WTC11 (cell line): ENCODE measurements around the gene JKAMP. TPM values are rescaled to one million over a fixed set of nuclear protein-coding genes. Genes with fewer than 3 reads are reported as not detected.

Experiments
- ATAC-seq: fragments of 200-7000 bp; cut with Tn5 transposase; 2 replicates; pipeline ENCODE4 v1.10.0; 2021; ENCODE audit warnings: mild to moderate bottlenecking, moderate library complexity
- CTCF ChIA-PET: fragments of 300-600 bp; sonication (Branson Sonifier 250); formaldehyde crosslinking; loops from one replicate; lab custom pipeline; 2021; ENCODE audit warnings: antibody characterized with exemption; lab: Charles Lee
- POLR2A ChIA-PET: fragments of 350-600 bp; sonication (Branson Sonifier 250); formaldehyde crosslinking; loops from one replicate; lab custom pipeline; 2021; ENCODE audit warnings: antibody characterized with exemption; lab: Charles Lee
- DNase-seq: peaks from one replicate; pipeline ENCODE4 v3.0.0; 2021; ENCODE audit warnings: low spot score
- H3K27ac Mint-ChIP-seq: 2 replicates; pipeline ENCODE4 v1.8.0; 2021; ENCODE audit warnings: mixed read lengths
- H3K27me3 Mint-ChIP-seq: 2 replicates; pipeline ENCODE4 v1.8.0; 2021; ENCODE audit warnings: low read depth, mild to moderate bottlenecking, moderate library complexity, mixed read lengths
- H3K36me3 Mint-ChIP-seq: 2 replicates; pipeline ENCODE4 v1.8.0; 2021; ENCODE audit warnings: mixed read lengths
- H3K4me1 Mint-ChIP-seq: 2 replicates; pipeline ENCODE4 v1.8.0; 2022; ENCODE audit warnings: mixed read lengths
- H3K4me3 Mint-ChIP-seq: 2 replicates; pipeline ENCODE4 v1.8.0; 2021; ENCODE audit warnings: mild to moderate bottlenecking, moderate library complexity, mixed read lengths
- H3K9me3 Mint-ChIP-seq: 2 replicates; pipeline ENCODE4 v1.8.0; 2021; ENCODE audit warnings: mixed read lengths
- AR ChIP-seq: fragments of 250-450 bp; sonication (Bioruptor Pico); IDR thresholded peaks from 2 replicates; pipeline ENCODE4 v1.9.0; 2021; ENCODE audit warnings: mild to moderate bottlenecking
- ATF1 ChIP-seq: sonication (generic); formaldehyde crosslinking; IDR thresholded peaks from 2 replicates; pipeline ENCODE4 v1.8.1; 2023; ENCODE audit warnings: mild to moderate bottlenecking, moderate library complexity, missing genetic modification reagents
- CTCF ChIP-seq: fragments of 200-600 bp; IDR thresholded peaks from 2 replicates; pipeline ENCODE4 v1.8.0; 2022; ENCODE audit warnings: antibody characterized with exemption
- EMX1 ChIP-seq: fragments of 250-450 bp; sonication (Bioruptor Pico); IDR thresholded peaks from 2 replicates; pipeline ENCODE4 v1.8.0; 2021; ENCODE audit warnings: mild to moderate bottlenecking
- ESRRA ChIP-seq: sonication (generic); formaldehyde crosslinking; IDR thresholded peaks from 2 replicates; pipeline ENCODE4 v1.8.1; 2022; ENCODE audit warnings: mild to moderate bottlenecking, missing genetic modification reagents, borderline replicate concordance
- ETV6 ChIP-seq: sonication (generic); formaldehyde crosslinking; IDR thresholded peaks from 2 replicates; pipeline ENCODE4 v1.8.1; 2022; ENCODE audit warnings: mild to moderate bottlenecking, missing genetic modification reagents
- FOXP1 ChIP-seq: sonication (generic); formaldehyde crosslinking; IDR thresholded peaks from 2 replicates; pipeline ENCODE4 v1.8.0; 2022; ENCODE audit warnings: missing genetic modification reagents, mild to moderate bottlenecking, moderate library complexity, borderline replicate concordance
- HMGA2 ChIP-seq: fragments of 250-450 bp; sonication (Bioruptor Pico); IDR thresholded peaks from 2 replicates; pipeline ENCODE4 v1.4.0; 2021; ENCODE audit warnings: mild to moderate bottlenecking, moderate library complexity
- JAZF1 ChIP-seq: fragments of 250-450 bp; sonication (Bioruptor Pico); IDR thresholded peaks from 2 replicates; pipeline ENCODE4 v1.9.0; 2021; ENCODE audit warnings: moderate library complexity, mild to moderate bottlenecking, inconsistent platforms
- MXD4 ChIP-seq: fragments of 250-450 bp; sonication (Bioruptor Pico); IDR thresholded peaks from 2 replicates; pipeline ENCODE4 v1.8.0; 2021; ENCODE audit warnings: mild to moderate bottlenecking, moderate library complexity, borderline replicate concordance
- NFE2L1 ChIP-seq: sonication (generic); formaldehyde crosslinking; IDR thresholded peaks from 2 replicates; pipeline ENCODE4 v1.8.1; 2023; ENCODE audit warnings: missing genetic modification reagents
- NFYB ChIP-seq: sonication (generic); formaldehyde crosslinking; conservative IDR thresholded peaks from 2 replicates; pipeline ENCODE4 v1.8.0; 2022; ENCODE audit warnings: low read depth, missing genetic modification reagents
- PRRX2 ChIP-seq: fragments of 250-450 bp; sonication (Bioruptor Pico); IDR thresholded peaks from 2 replicates; pipeline ENCODE4 v1.8.0; 2021; ENCODE audit warnings: mild to moderate bottlenecking
- RORB ChIP-seq: fragments of 250-450 bp; sonication (Bioruptor Pico); IDR thresholded peaks from 2 replicates; pipeline ENCODE4 v1.9.0; 2021; ENCODE audit warnings: mild to moderate bottlenecking
- SMAD3 ChIP-seq: sonication (generic); formaldehyde crosslinking; IDR thresholded peaks from 2 replicates; pipeline ENCODE4 v1.8.0; 2022; ENCODE audit warnings: missing genetic modification reagents, mild to moderate bottlenecking, borderline replicate concordance
- SMAD4 ChIP-seq: sonication (generic); formaldehyde crosslinking; IDR thresholded peaks from 2 replicates; pipeline ENCODE4 v1.8.0; 2022; ENCODE audit warnings: mild to moderate bottlenecking, missing genetic modification reagents
- STAT6 ChIP-seq: sonication (generic); formaldehyde crosslinking; conservative IDR thresholded peaks from 2 replicates; pipeline ENCODE4 v1.8.1; 2023; ENCODE audit warnings: mild to moderate bottlenecking, low read depth, missing genetic modification reagents, moderate library complexity
- TP53 ChIP-seq: sonication (generic); formaldehyde crosslinking; IDR thresholded peaks from 2 replicates; pipeline ENCODE4 v1.8.1; 2023; ENCODE audit warnings: mild to moderate bottlenecking, missing genetic modification reagents
- USF2 ChIP-seq: sonication (generic); formaldehyde crosslinking; IDR thresholded peaks from 2 replicates; pipeline ENCODE4 v1.8.1; 2023; ENCODE audit warnings: mild to moderate bottlenecking, missing genetic modification reagents, moderate library complexity
- ZBTB43 ChIP-seq: sonication (generic); formaldehyde crosslinking; IDR thresholded peaks from 2 replicates; pipeline ENCODE4 v1.8.1; 2023; ENCODE audit warnings: mild to moderate bottlenecking, missing genetic modification reagents
- ZNF281 ChIP-seq: sonication (generic); formaldehyde crosslinking; IDR thresholded peaks from 2 replicates; pipeline ENCODE4 v1.8.0; 2023; ENCODE audit warnings: mild to moderate bottlenecking, missing genetic modification reagents
- total RNA-seq: library from RNA; stranded (reverse); gene quantifications from 3 replicates; pipeline ENCODE4 v1.2.3, GENCODE V29; 2021

JKAMP gene
- total RNA-seq, 1 experiment from 2014 or later = 33.2 TPM

- ChIA-PET POLR2A (interaction anchor here (0.6 to 1.7 kb wide), 5 partner anchors 15 to 764 kb away, joined by 3 to 13 read pairs (median 7); partner anchors contain the start of genes DAAM1, GPR135 and PPM1A), CTCF (interaction anchor here (0.6 to 3.4 kb wide), 15 partner anchors 12 to 360 kb away, joined by 3 to 36 read pairs (median 3); partner anchors contain the start of genes CCDC175, DAAM1 and GPR135)
- Mint-ChIP-seq H3K4me1 (peaks cover 19% of the 10 kb centered on the region), H3K27me3 (no peaks in the 10 kb centered on the region), H3K36me3 (peaks cover 22% of the 10 kb centered on the region), H3K4me3 (peak overlapping the region; percentile 83), H3K27ac (peak overlapping the region; percentile 87), H3K9me3 (no peaks in the 10 kb centered on the region)
- ATAC-seq (peak; percentile 61), DNase-seq (no peak)
- no peak for TF ChIP-seq SMAD3
Observed at GRCh38 chr14:59484639-59485175, 390 bp downstream of the JKAMP start.

- CTCF ChIA-PET = interaction anchor here (1.1 kb wide), 1 partner anchor 16 kb away, joined by 3 read pairs; no protein-coding TSS in a partner anchor
Observed at GRCh38 chr14:59490756-59491155, 6.4 kb downstream of the JKAMP start.

More at GRCh38 chr14:59490756-59491155, 6.4 kb downstream of the JKAMP start:
- H3K36me3 Mint-ChIP-seq = peaks cover 67% of the 10 kb centered on the region
- H3K27ac Mint-ChIP-seq = no peak overlapping the region
- H3K9me3 Mint-ChIP-seq = no peaks in the 10 kb centered on the region
- H3K27me3 Mint-ChIP-seq = no peaks in the 10 kb centered on the region
- ATAC-seq (no peak), DNase-seq (no peak)
- no peaks in the 10 kb centered on the region for H3K4me1 Mint-ChIP-seq
- TF ChIP-seq HMGA2 (CRISPR knock-in tag) = no peak
- TF ChIP-seq PRRX2 (CRISPR knock-in tag) = no peak
- no peak for TF ChIP-seq STAT6 (CRISPR knock-in tag)
- TF ChIP-seq ESRRA (CRISPR knock-in tag) = no peak
- TF ChIP-seq NFYB = no peak
- no peak for TF ChIP-seq TP53 (CRISPR knock-in tag)
- no peak for TF ChIP-seq JAZF1 (CRISPR knock-in tag)
- TF ChIP-seq SMAD4 (CRISPR knock-in tag) = no peak
- no peak for TF ChIP-seq ATF1
- no peak for TF ChIP-seq CTCF
- no peak for TF ChIP-seq MXD4 (CRISPR knock-in tag)
- no peak for TF ChIP-seq NFE2L1 (CRISPR knock-in tag)
- no peak for TF ChIP-seq FOXP1 (CRISPR knock-in tag)
- TF ChIP-seq ETV6 = no peak
- TF ChIP-seq EMX1 (CRISPR knock-in tag) = no peak
- TF ChIP-seq ZNF281 (CRISPR knock-in tag) = no peak
- TF ChIP-seq RORB (CRISPR knock-in tag) = no peak
- TF ChIP-seq AR (CRISPR knock-in tag) = no peak
- no peak for TF ChIP-seq USF2
- TF ChIP-seq ZBTB43 (CRISPR knock-in tag) = no peak
- H3K4me3 Mint-ChIP-seq = no peak overlapping the region
- POLR2A ChIA-PET = no interaction called here
